Transverse colon (tissue), 4 donors: ENCODE results near the gene KCNK5.

Experiments
- CTCF ChIP-seq, 5 experiments: fragments of 200-600 bp in 3 of 5; fragments of 450-650 bp in 2 of 5; sonication (generic) in 3 of 5; IDR thresholded peaks; 1 replicate in 2 of 5; 2 replicates in 3 of 5; pipeline ENCODE4 v1.5.1; 2016 to 2017; ENCODE audit warnings: antibody characterized with exemption in 5 of 5, inconsistent platforms in 3 of 5, mild to moderate bottlenecking in 2 of 5, moderate library complexity in 1 of 5
- EP300 ChIP-seq: sonication (generic); formaldehyde crosslinking; IDR thresholded peaks from one replicate; pipeline ENCODE4 v1.6.1; 2017; ENCODE audit warnings: antibody characterized with exemption, low read depth
- POLR2A ChIP-seq: fragments of 450-650 bp; IDR thresholded peaks from one replicate; pipeline ENCODE4 v1.6.1; 2016; ENCODE audit warnings: antibody characterized with exemption, mild to moderate bottlenecking, moderate library complexity
- POLR2AphosphoS5 ChIP-seq, 3 donors: sonication (generic); formaldehyde crosslinking; IDR thresholded peaks; one replicate each; pipeline ENCODE4 v1.6.1; 2016; ENCODE audit warnings: antibody characterized with exemption in 3 of 3

- TF ChIP-seq CTCF (IDR thresholded peaks at IDR 0.05) (no peak), POLR2A (no peak), EP300 (no peak), POLR2AphosphoS5 (IDR thresholded peaks at IDR 0.05) (no peak)
Measured at GRCh38 chr6:39202166-39202565, 27.1 kb downstream of the KCNK5 start.
